K562 (cell line): ENCODE results near the gene TRMT1L. TPM values are rescaled to one million over a fixed set of nuclear protein-coding genes. Genes with fewer than 3 reads are reported as not detected.

ENCODE experiments used
- CGGBP1 ChIP-seq: fragments of 250-450 bp; sonication (Bioruptor Pico); IDR thresholded peaks from 2 replicates; pipeline ENCODE4 v1.9.0; 2021; ENCODE audit warnings: mild to moderate bottlenecking
- E2F8 ChIP-seq: fragments of 450-650 bp; IDR thresholded peaks from 2 replicates; pipeline ENCODE4 v1.7.1; 2018; ENCODE audit warnings: mild to moderate bottlenecking, low read depth; ENCODE audit not compliant: partially characterized antibody
- FOXA1 ChIP-seq: fragments of 450-650 bp; IDR thresholded peaks from 2 replicates; pipeline ENCODE4 v1.6.1; 2016; ENCODE audit warnings: mild to moderate bottlenecking, borderline replicate concordance
- KDM2B ChIP-seq: fragments of 250-450 bp; sonication (Bioruptor Pico); IDR thresholded peaks from 2 replicates; pipeline ENCODE4 v1.8.0; 2021; ENCODE audit warnings: mild to moderate bottlenecking, moderate library complexity
- MCM2 ChIP-seq: fragments of 450-650 bp; IDR thresholded peaks from 2 replicates; pipeline ENCODE4 v1.6.1; 2017; ENCODE audit warnings: low read depth, mild to moderate bottlenecking
- MEF2D ChIP-seq: conservative IDR thresholded peaks from 2 replicates; pipeline ENCODE4 v1.6.1; 2016; ENCODE audit warnings: low read depth, missing genetic modification characterization, missing compliant biosample characterization
- PHF21A ChIP-seq: fragments of 450-650 bp; IDR thresholded peaks from 2 replicates; pipeline ENCODE4 v1.6.1; 2017; ENCODE audit warnings: low read depth, borderline replicate concordance
- RBBP5 ChIP-seq: fragments of 200-600 bp; sonication (generic); IDR thresholded peaks from 2 replicates; pipeline ENCODE4 v1.6.1; 2012; ENCODE audit warnings: borderline replicate concordance, mild to moderate bottlenecking, low read length, control low read depth, inconsistent platforms; ENCODE audit not compliant: insufficient read depth, poor library complexity, severe bottlenecking
- SOX6 ChIP-seq: fragments of 450-650 bp; IDR thresholded peaks from 2 replicates; pipeline ENCODE4 v1.6.1; 2014; ENCODE audit warnings: mild to moderate bottlenecking
- ZNF280A ChIP-seq: fragments of 450-650 bp; IDR thresholded peaks from 2 replicates; pipeline ENCODE4 v1.6.1; 2018; ENCODE audit warnings: mild to moderate bottlenecking, low read depth; ENCODE audit not compliant: partially characterized antibody
- ZNF584 ChIP-seq: fragments of 200-800 bp; sonication (Bioruptor generic); IDR thresholded peaks from 2 replicates; pipeline ENCODE4 v1.6.1; 2016; ENCODE audit warnings: low read depth, mild to moderate bottlenecking, missing genetic modification characterization, missing compliant biosample characterization
- ZNF766 ChIP-seq: fragments of 200-800 bp; sonication (Bioruptor generic); conservative IDR thresholded peaks from 2 replicates; pipeline ENCODE4 v1.6.1; 2016; ENCODE audit warnings: missing genetic modification characterization, missing compliant biosample characterization
- polyA plus RNA-seq, 8 experiments: library from polyadenylated mRNA; depleted of rRNA in 4 of 8; stranded (reverse) in 5 of 8; unstranded in 3 of 8; fragments of >200 nt; fragmentation: Nextera tagmentation in 2 of 8; fragmentation: Illumina TruSeq in 1 of 8; extraction: Ambion mirVana in 2 of 8; extraction: Trizol in 1 of 8; gene quantifications; 2 replicates each; pipeline versions ENCODE4 v1.2.1 to v1.2.3, GENCODE V29; 2011 to 2014; ENCODE audit warnings: inconsistent platforms in 1 of 8, missing spikeins in 1 of 8
- total RNA-seq, 7 experiments: library from RNA; depleted of rRNA in 6 of 7; stranded (reverse); fragments of >200 nt in 6 of 7; fragmentation: Illumina TruSeq in 2 of 7; extraction: Trizol in 2 of 7; gene quantifications; 2 replicates each; pipeline versions ENCODE4 v1.2.1 to v1.2.3, GENCODE V29; 2011 to 2021; ENCODE audit warnings: low replicate concordance in 1 of 7
- TF ChIP-seq, protein P1 (sequence below), 2 experiments: fragments of 200-800 bp in 1 of 2; sonication (Bioruptor generic) in 1 of 2; sonication (generic) in 1 of 2; formaldehyde crosslinking in 1 of 2; IDR thresholded peaks in 1 of 2; conservative IDR thresholded peaks in 1 of 2; 2 replicates each; pipeline versions ENCODE4 v1.5.0 to v1.6.1; 2016 to 2020; ENCODE audit warnings: missing compliant biosample characterization in 1 of 2, missing genetic modification characterization in 1 of 2, missing genetic modification reagents in 1 of 2
- TF ChIP-seq, protein P2 (sequence below): fragments of 200-800 bp; sonication (Bioruptor generic); IDR thresholded peaks from 2 replicates; pipeline ENCODE4 v1.6.1; 2017; ENCODE audit warnings: missing genetic modification characterization, missing compliant biosample characterization
- TF ChIP-seq, protein P3 (sequence below): fragments of 250-450 bp; sonication (Bioruptor Pico); IDR thresholded peaks from 2 replicates; pipeline ENCODE4 v1.5.0; 2021
- TF ChIP-seq, protein P4 (sequence below): IDR thresholded peaks from 3 replicates; pipeline ENCODE4 v1.6.1; 2011; ENCODE audit warnings: borderline replicate concordance, mild to moderate bottlenecking; ENCODE audit not compliant: insufficient read length, insufficient read depth

The TRMT1L gene
- total and polyA plus RNA-seq, 9 of the 15 experiments (the other 6 are each of a cell fraction or from before 2014, with no cell fraction given): 6.4 to 88.9 (median 32.9) TPM

DNA sequence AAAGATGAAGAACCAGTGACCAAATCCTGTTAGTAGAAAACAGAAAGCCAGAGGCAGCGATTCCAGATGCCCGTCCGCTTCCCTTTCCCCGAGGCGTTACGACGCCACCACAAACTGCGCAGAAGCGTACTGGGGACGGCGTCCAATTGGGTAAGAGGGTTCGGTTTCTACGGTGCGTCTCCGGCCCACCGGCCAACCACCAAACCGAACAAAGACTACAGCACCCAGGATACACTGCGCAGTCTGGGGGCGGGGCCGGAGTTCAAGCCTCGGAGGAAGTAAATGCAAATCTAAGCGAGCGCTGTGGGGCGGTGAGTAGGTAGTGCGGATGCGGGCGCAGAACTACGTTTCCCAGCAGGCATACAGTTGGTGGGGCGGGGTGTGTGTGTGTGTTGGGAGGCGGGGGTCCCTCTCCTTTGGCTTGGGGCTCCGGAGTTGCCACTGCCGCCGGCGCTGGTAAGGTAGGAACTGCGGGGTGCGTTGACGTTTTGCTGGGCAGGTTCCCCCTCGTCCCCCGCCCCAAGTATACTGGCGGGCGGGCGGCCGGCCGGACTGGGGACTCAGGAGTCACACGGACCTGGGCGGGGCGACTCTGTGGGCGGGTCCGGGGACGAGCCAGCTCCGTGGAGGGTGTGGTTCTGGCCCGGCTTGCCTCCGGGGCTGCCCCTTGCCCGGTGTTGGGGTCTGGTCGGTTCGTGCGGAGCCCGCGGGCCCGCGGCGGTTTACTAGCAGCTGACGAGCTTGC lies at the start of gene TRMT1L, which contains the start of gene SWT1 (continued):
- TF ChIP-seq, protein P1, sequence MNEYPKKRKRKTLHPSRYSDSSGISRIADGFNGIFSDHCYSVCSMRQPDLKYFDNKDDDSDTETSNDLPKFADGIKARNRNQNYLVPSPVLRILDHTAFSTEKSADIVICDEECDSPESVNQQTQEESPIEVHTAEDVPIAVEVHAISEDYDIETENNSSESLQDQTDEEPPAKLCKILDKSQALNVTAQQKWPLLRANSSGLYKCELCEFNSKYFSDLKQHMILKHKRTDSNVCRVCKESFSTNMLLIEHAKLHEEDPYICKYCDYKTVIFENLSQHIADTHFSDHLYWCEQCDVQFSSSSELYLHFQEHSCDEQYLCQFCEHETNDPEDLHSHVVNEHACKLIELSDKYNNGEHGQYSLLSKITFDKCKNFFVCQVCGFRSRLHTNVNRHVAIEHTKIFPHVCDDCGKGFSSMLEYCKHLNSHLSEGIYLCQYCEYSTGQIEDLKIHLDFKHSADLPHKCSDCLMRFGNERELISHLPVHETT (CRISPR knock-in tag; conservative IDR thresholded peaks at IDR 0.05 in 1 of 2, IDR thresholded peaks at IDR 0.05 in 1 of 2): peak in 1 of 2 experiments; percentile 92; a peak in 2 of 4 replicates
- no peak for TF ChIP-seq MCM2
- TF ChIP-seq CGGBP1: no peak
- TF ChIP-seq ZNF766 (CRISPR knock-in tag): no peak; the same call in none of the 2 replicates
- TF ChIP-seq, protein P2, sequence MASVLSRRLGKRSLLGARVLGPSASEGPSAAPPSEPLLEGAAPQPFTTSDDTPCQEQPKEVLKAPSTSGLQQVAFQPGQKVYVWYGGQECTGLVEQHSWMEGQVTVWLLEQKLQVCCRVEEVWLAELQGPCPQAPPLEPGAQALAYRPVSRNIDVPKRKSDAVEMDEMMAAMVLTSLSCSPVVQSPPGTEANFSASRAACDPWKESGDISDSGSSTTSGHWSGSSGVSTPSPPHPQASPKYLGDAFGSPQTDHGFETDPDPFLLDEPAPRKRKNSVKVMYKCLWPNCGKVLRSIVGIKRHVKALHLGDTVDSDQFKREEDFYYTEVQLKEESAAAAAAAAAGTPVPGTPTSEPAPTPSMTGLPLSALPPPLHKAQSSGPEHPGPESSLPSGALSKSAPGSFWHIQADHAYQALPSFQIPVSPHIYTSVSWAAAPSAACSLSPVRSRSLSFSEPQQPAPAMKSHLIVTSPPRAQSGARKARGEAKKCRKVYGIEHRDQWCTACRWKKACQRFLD (CRISPR knock-in tag): no peak
- TF ChIP-seq PHF21A: no peak
- no peak for TF ChIP-seq FOXA1
- TF ChIP-seq KDM2B (CRISPR knock-in tag): no peak
- no peak for TF ChIP-seq E2F8
- TF ChIP-seq RBBP5: peak; percentile 19
- no peak for TF ChIP-seq MEF2D (tag)
- no peak for TF ChIP-seq ZNF584
- TF ChIP-seq SOX6: no peak; the same call in 1 of the 2 replicates
- TF ChIP-seq, protein P3, sequence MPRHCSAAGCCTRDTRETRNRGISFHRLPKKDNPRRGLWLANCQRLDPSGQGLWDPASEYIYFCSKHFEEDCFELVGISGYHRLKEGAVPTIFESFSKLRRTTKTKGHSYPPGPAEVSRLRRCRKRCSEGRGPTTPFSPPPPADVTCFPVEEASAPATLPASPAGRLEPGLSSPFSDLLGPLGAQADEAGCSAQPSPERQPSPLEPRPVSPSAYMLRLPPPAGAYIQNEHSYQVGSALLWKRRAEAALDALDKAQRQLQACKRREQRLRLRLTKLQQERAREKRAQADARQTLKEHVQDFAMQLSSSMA (CRISPR knock-in tag): no peak
- TF ChIP-seq, protein P4, sequence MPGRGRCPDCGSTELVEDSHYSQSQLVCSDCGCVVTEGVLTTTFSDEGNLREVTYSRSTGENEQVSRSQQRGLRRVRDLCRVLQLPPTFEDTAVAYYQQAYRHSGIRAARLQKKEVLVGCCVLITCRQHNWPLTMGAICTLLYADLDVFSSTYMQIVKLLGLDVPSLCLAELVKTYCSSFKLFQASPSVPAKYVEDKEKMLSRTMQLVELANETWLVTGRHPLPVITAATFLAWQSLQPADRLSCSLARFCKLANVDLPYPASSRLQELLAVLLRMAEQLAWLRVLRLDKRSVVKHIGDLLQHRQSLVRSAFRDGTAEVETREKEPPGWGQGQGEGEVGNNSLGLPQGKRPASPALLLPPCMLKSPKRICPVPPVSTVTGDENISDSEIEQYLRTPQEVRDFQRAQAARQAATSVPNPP: no peak
- no peak for TF ChIP-seq ZNF280A
